ENCODE measurements around the gene TPST1. TPM values are rescaled to one million over a fixed set of nuclear protein-coding genes. Genes with fewer than 3 reads are reported as not detected.

TPST1 gene
- total and polyA plus RNA-seq, 2 of the 8 experiments (the other 6 are each of a cell fraction or from before 2014, with no cell fraction given) = 8.2 to 18.4 TPM

DNA sequence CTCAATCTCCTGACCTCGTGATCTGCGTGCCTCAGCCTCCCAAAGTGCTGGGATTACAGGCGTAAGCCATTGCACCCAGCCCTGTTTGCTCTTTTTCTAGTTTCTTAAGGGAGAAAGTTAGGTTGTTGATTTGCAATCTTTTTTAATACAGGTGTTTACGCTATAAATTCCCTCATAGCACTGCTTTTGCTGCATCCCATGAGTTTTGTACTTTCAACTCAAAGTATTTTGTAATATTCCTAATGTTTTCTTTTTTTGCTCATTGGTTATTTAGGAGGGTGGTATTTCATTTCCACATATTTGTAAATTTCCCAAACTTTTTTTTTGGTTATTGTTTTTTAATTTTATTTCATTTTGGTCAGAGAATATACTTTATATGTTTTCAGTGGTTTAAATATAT, 11.6 kb downstream of the TPST1 start:
- Histone ChIP-seq H3K79me2 (ENCODE audit: control insufficient read depth in 1 of 2, insufficient read depth in 2 of 2, low read length in 2 of 2) (peaks cover 0 to 11% of the 10 kb centered on the region in 2 experiments; a peak in 2 of 4 replicates), H3K4me3 (ENCODE audit: extremely low read depth in 1 of 4, insufficient read depth in 2 of 4, low read depth in 3 of 4, low read length in 4 of 4) (no peak overlapping the region), H2BK12ac (ENCODE audit: low read depth, low read length) (no peak overlapping the region), H3K23ac (ENCODE audit: insufficient read length) (no peak overlapping the region), H3K79me1 (ENCODE audit: low read depth, low read length) (peaks cover 3% of the 10 kb centered on the region; the same call in 1 of the 2 replicates), H3K9me3 (ENCODE audit: insufficient read depth in 2 of 2, low read depth in 1 of 2, low read length in 1 of 2) (no peaks in the 10 kb centered on the region), H2AFZ (ENCODE audit: low read length) (no peak overlapping the region), H3K4me2 (ENCODE audit: insufficient read depth in 1 of 2, low read depth in 2 of 2, low read length in 2 of 2) (no peak overlapping the region), H4K5ac (ENCODE audit: insufficient read length, low read depth, low read length) (no peak overlapping the region), H2BK15ac (ENCODE audit: low read length) (no peak overlapping the region), H3K4me1 (replicated peaks in 1 of 4; ENCODE audit: control insufficient read depth in 3 of 4, insufficient read depth in 4 of 4, low read length in 3 of 4) (no peaks in the 10 kb centered on the region), H3K4ac (replicated peaks; ENCODE audit: insufficient read length, low read depth, low read length) (no peak overlapping the region), H4K91ac (replicated peaks; ENCODE audit: insufficient read length, low read length) (no peak overlapping the region), H3K36me3 (ENCODE audit: control insufficient read depth in 2 of 4, insufficient read depth in 4 of 4, low read length in 3 of 4) (no peaks in the 10 kb centered on the region), H3K18ac (ENCODE audit: extremely low read depth, low read length) (no peak overlapping the region), H2BK5ac (ENCODE audit: low read depth, low read length) (no peak overlapping the region), H2AK5ac (ENCODE audit: low read depth, low read length) (no peak overlapping the region), H3K56ac (replicated peaks; ENCODE audit: insufficient read length, low read depth, low read length) (no peak overlapping the region), H4K8ac (ENCODE audit: extremely low read depth, insufficient read depth, low read length) (no peak overlapping the region), H3K27me3 (replicated peaks in 1 of 4; ENCODE audit: control insufficient read depth in 3 of 4, extremely low read depth in 1 of 4, insufficient read depth in 3 of 4, low read length in 3 of 4) (no peaks in the 10 kb centered on the region), H3K23me2 (ENCODE audit: low read depth, low read length) (no peaks in the 10 kb centered on the region), H3K14ac (ENCODE audit: insufficient read length) (no peak overlapping the region), H4K20me1 (replicated peaks in 1 of 2; ENCODE audit: control insufficient read depth in 1 of 2, insufficient read depth in 2 of 2, low read length in 2 of 2) (no peaks in the 10 kb centered on the region), H3K9ac (replicated peaks in 1 of 4; ENCODE audit: extremely low read depth in 1 of 4, low read depth in 3 of 4, low read length in 3 of 4) (no peak overlapping the region), H2BK20ac (ENCODE audit: low read length) (no peak overlapping the region), H3K27ac (ENCODE audit: low read depth, low read length) (no peak overlapping the region), H2BK120ac (replicated peaks; ENCODE audit: low read depth, low read length) (no peak overlapping the region)
- TF ChIP-seq SUZ12 (IDR thresholded peaks at IDR 0.05; ENCODE audit: low read length) (no peak), TAF1 (IDR thresholded peaks at IDR 0.05; ENCODE audit: low read depth, low read length) (no peak), SIX5 (IDR thresholded peaks at IDR 0.05; ENCODE audit: low read depth, low read length) (no peak), SRF (IDR thresholded peaks at IDR 0.05; ENCODE audit: low read depth, low read length) (no peak), FOSL1 (IDR thresholded peaks at IDR 0.05; ENCODE audit: insufficient read depth, low read depth, low read length) (no peak), KDM5A (IDR thresholded peaks at IDR 0.05; ENCODE audit: low read length) (no peak), KDM1A (IDR thresholded peaks at IDR 0.05; ENCODE audit: borderline replicate concordance, low read length) (no peak), CBX5 (IDR thresholded peaks at IDR 0.05; ENCODE audit: low read depth, low read length) (no peak)
- TF ChIP-seq, protein P1, sequence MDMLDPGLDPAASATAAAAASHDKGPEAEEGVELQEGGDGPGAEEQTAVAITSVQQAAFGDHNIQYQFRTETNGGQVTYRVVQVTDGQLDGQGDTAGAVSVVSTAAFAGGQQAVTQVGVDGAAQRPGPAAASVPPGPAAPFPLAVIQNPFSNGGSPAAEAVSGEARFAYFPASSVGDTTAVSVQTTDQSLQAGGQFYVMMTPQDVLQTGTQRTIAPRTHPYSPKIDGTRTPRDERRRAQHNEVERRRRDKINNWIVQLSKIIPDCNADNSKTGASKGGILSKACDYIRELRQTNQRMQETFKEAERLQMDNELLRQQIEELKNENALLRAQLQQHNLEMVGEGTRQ (IDR thresholded peaks at IDR 0.05; ENCODE audit: low read length) = no peak
- TF ChIP-seq, protein P2, sequence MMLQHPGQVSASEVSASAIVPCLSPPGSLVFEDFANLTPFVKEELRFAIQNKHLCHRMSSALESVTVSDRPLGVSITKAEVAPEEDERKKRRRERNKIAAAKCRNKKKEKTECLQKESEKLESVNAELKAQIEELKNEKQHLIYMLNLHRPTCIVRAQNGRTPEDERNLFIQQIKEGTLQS (IDR thresholded peaks at IDR 0.05; ENCODE audit: insufficient read depth, low read depth, low read length) = no peak
- TF ChIP-seq, protein P3, sequence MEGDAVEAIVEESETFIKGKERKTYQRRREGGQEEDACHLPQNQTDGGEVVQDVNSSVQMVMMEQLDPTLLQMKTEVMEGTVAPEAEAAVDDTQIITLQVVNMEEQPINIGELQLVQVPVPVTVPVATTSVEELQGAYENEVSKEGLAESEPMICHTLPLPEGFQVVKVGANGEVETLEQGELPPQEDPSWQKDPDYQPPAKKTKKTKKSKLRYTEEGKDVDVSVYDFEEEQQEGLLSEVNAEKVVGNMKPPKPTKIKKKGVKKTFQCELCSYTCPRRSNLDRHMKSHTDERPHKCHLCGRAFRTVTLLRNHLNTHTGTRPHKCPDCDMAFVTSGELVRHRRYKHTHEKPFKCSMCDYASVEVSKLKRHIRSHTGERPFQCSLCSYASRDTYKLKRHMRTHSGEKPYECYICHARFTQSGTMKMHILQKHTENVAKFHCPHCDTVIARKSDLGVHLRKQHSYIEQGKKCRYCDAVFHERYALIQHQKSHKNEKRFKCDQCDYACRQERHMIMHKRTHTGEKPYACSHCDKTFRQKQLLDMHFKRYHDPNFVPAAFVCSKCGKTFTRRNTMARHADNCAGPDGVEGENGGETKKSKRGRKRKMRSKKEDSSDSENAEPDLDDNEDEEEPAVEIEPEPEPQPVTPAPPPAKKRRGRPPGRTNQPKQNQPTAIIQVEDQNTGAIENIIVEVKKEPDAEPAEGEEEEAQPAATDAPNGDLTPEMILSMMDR (IDR thresholded peaks at IDR 0.05; ENCODE audit: control extremely low read depth in 1 of 3, insufficient read depth in 1 of 3, low read depth in 1 of 3, low read length in 3 of 3) = no peak
- FAIRE-seq (no peak), DNase-seq (ENCODE audit: low read depth in 1 of 2, low spot score in 2 of 2) (no peak)
- ChIA-PET CTCF (ENCODE audit: partially characterized antibody) (no interaction called here), POLR2A (ENCODE audit: partially characterized antibody) (no interaction called here)
- whole genome bisulfite sequencing, 2 experiments (ENCODE audit: extremely low coverage in 1 of 2, insufficient coverage in 1 of 2, insufficient read length in 1 of 2, insufficient replicate concordance in 2 of 2, low coverage in 1 of 2, low lambda C conversion rate in 2 of 2, missing lambda C conversion rate in 1 of 2) = 97% methylated on average over 4 of the region's 4 CpGs; no CpG with 5 or more reads in 1 of the 2 experiments

Measured in H1 (cell line).